Measurements from ENCODE around the gene OTUD3.

DNA sequence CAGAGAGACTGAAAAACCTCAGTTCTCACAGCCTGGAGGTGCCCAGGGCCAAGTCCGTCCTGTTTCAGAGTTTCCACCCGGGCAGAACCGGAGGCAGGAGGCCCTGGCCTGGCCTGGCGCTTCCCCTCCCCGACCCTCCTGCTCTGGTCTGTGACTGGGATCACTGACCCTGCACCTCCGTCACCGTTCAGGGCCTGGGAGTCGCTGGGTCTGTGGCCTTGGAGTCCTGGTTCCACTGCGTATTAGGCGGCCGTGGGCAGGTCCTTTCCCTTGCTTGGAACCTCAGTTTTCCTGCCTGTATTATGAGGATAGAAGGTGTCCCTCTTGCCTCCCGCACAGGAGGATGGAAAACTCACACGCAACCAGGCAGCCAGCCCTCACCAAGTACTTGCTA is 41.8 kb downstream of the OTUD3 start:
- TF ChIP-seq, protein P1, sequence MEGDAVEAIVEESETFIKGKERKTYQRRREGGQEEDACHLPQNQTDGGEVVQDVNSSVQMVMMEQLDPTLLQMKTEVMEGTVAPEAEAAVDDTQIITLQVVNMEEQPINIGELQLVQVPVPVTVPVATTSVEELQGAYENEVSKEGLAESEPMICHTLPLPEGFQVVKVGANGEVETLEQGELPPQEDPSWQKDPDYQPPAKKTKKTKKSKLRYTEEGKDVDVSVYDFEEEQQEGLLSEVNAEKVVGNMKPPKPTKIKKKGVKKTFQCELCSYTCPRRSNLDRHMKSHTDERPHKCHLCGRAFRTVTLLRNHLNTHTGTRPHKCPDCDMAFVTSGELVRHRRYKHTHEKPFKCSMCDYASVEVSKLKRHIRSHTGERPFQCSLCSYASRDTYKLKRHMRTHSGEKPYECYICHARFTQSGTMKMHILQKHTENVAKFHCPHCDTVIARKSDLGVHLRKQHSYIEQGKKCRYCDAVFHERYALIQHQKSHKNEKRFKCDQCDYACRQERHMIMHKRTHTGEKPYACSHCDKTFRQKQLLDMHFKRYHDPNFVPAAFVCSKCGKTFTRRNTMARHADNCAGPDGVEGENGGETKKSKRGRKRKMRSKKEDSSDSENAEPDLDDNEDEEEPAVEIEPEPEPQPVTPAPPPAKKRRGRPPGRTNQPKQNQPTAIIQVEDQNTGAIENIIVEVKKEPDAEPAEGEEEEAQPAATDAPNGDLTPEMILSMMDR (conservative IDR thresholded peaks at IDR 0.05; ENCODE audit: low read depth, low read length), result no peak
- TF ChIP-seq EZH2 (IDR thresholded peaks at IDR 0.05; ENCODE audit: borderline replicate concordance, low read depth, low read length, poor library complexity, severe bottlenecking), result no peak

Measured in A673 (cell line).